ENCODE measurements around the gene GMCL1.

Gene GMCL1

DNA sequence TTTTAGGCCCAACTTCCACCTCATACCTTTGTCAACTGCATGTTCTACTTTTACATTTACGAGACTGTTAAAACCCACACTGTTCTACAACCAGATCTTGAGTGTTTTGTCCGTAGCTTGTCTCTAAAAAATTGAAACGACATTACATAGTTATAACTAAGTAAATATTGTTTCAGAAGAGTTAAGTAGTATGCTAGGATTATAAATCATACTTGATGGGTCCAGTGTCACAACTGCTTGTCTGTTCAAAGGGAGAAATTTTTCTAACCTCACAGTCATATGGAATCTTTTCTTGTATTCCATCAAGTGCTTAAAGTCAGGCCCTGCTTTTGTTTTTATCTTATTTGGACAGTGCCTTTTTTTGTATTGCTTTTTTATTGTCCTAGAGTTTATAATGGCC lies 4.3 kb downstream of the GMCL1 start:
- no peak for DNase-seq
- H3K9me3 ChIP-seq (ENCODE audit: severe bottlenecking): no peaks in the 10 kb centered on the region
- no peaks in the 10 kb centered on the region for H3K27me3 ChIP-seq (ENCODE audit: insufficient read depth, low read depth, severe bottlenecking)
- no peak for TF ChIP-seq CTCF (IDR thresholded peaks at IDR 0.05; ENCODE audit: low read depth, low read length)
- no peak overlapping the region for H3K4me3 ChIP-seq (ENCODE audit: low read depth, low read length)
- peaks cover 34% of the 10 kb centered on the region for H3K36me3 ChIP-seq
- no peak overlapping the region for H3K27ac ChIP-seq

- Histone ChIP-seq H3K9me3 (ENCODE audit: severe bottlenecking) (no peaks in the 10 kb centered on the region), H3K36me3 (peaks cover 52% of the 10 kb centered on the region), H3K27ac (no peak overlapping the region), H3K4me3 (ENCODE audit: low read depth, low read length) (no peak overlapping the region), H3K27me3 (ENCODE audit: insufficient read depth, low read depth, severe bottlenecking) (no peaks in the 10 kb centered on the region)
- TF ChIP-seq CTCF (IDR thresholded peaks at IDR 0.05; ENCODE audit: low read depth, low read length): no peak
- no peak for DNase-seq
Measured at GRCh38 chr2:69835666-69836065, 6.2 kb downstream of the GMCL1 start.

DNA sequence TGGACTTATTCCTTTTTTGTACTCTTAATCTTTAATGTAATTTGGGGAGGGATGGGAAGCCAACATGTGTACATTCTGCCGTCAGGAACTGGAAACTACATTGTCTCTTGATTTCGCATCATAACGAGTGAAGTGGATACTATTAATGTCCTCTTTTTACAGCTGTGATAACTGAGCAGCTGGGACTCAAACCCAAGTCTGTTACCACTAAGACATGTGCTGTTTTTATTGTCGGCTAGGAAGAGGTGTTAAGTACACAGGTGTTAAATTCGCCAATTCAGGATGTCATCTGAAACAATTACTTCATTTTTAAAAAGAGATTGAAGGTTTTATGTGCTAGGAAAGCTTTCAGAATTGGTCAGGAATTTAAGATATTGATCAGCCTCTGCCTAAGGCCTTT lies 6.9 kb downstream of the GMCL1 start:
- Histone ChIP-seq H3K27me3 (ENCODE audit: insufficient read depth, low read depth, severe bottlenecking) (no peaks in the 10 kb centered on the region), H3K9me3 (ENCODE audit: severe bottlenecking) (no peaks in the 10 kb centered on the region), H3K36me3 (peaks cover 56% of the 10 kb centered on the region), H3K4me3 (ENCODE audit: low read depth, low read length) (no peak overlapping the region), H3K27ac (no peak overlapping the region)
- no peak for TF ChIP-seq CTCF (IDR thresholded peaks at IDR 0.05; ENCODE audit: low read depth, low read length)
- DNase-seq: no peak

GRCh38 chr2:69837533-69837932 lies 8.1 kb downstream of the GMCL1 start:
- no peak overlapping the region for H3K4me3 ChIP-seq (ENCODE audit: low read depth, low read length)
- no peak for TF ChIP-seq CTCF (IDR thresholded peaks at IDR 0.05; ENCODE audit: low read depth, low read length)

DNA sequence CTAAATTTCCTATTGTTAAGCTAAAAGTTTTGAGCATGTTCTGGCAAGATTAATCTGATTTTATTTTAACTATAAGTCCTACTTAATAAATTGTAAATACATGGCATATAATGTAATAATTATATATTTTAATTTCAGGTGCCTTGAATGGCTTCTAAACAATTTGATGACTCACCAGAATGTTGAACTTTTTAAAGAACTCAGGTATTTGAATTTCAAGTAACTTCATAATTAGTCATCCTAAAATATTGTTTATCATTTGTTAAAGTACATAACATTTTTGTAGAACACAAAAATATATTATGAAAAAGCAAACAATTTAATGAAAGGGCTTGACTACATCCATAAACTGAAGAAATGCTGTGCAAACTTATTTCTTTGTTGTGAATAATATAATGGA lies 14.5 kb downstream of the GMCL1 start:
- no peaks in the 10 kb centered on the region for H3K9me3 ChIP-seq (ENCODE audit: severe bottlenecking)
- peaks cover 67% of the 10 kb centered on the region for H3K36me3 ChIP-seq
- no peak for TF ChIP-seq CTCF (IDR thresholded peaks at IDR 0.05; ENCODE audit: low read depth, low read length)
- no peak overlapping the region for H3K27ac ChIP-seq
- no peak for DNase-seq
- no peaks in the 10 kb centered on the region for H3K27me3 ChIP-seq (ENCODE audit: insufficient read depth, low read depth, severe bottlenecking)
- no peak overlapping the region for H3K4me3 ChIP-seq (ENCODE audit: low read depth, low read length)

More at GRCh38 chr2:69837533-69837932, 8.1 kb downstream of the GMCL1 start:
- Histone ChIP-seq H3K27ac (no peak overlapping the region), H3K36me3 (peaks cover 46% of the 10 kb centered on the region), H3K27me3 (ENCODE audit: insufficient read depth, low read depth, severe bottlenecking) (no peaks in the 10 kb centered on the region), H3K9me3 (ENCODE audit: severe bottlenecking) (no peaks in the 10 kb centered on the region)
- DNase-seq: no peak

- H3K9me3 ChIP-seq (ENCODE audit: severe bottlenecking): no peaks in the 10 kb centered on the region
- no peak overlapping the region for H3K4me3 ChIP-seq (ENCODE audit: low read depth, low read length)
- TF ChIP-seq CTCF (IDR thresholded peaks at IDR 0.05; ENCODE audit: low read depth, low read length): no peak
- peaks cover 65% of the 10 kb centered on the region for H3K36me3 ChIP-seq
- no peak for DNase-seq
- H3K27me3 ChIP-seq (ENCODE audit: insufficient read depth, low read depth, severe bottlenecking): no peaks in the 10 kb centered on the region
- no peak overlapping the region for H3K27ac ChIP-seq
Measured at GRCh38 chr2:69844560-69844959, 15.1 kb downstream of the GMCL1 start.
